ENCODE measurements around the gene HTRA3.
A peak's percentile ranks its signal among the peaks of the same experiment; 100 is the strongest.

HTRA3 gene

GRCh38 chr4:8295471-8295870 is 25.9 kb downstream of the HTRA3 start:
- H3K4me1 Mint-ChIP-seq (ENCODE audit: low read depth), result no peaks in the 10 kb centered on the region
- H3K9me3 Mint-ChIP-seq, result no peaks in the 10 kb centered on the region
- H3K36me3 Mint-ChIP-seq (ENCODE audit: low read depth), result no peaks in the 10 kb centered on the region
- H3K4me3 Mint-ChIP-seq, result no peak overlapping the region
- H3K27ac Mint-ChIP-seq, result no peak overlapping the region
- H3K27me3 Mint-ChIP-seq, result no peaks in the 10 kb centered on the region

GRCh38 chr4:8296491-8296890 is 26.9 kb downstream of the HTRA3 start:
- no peak overlapping the region for H3K4me3 Mint-ChIP-seq
- no peaks in the 10 kb centered on the region for H3K27me3 Mint-ChIP-seq
- H3K36me3 Mint-ChIP-seq (ENCODE audit: low read depth), result no peaks in the 10 kb centered on the region
- H3K4me1 Mint-ChIP-seq (ENCODE audit: low read depth), result no peaks in the 10 kb centered on the region
- H3K27ac Mint-ChIP-seq, result no peak overlapping the region
- peaks cover 6% of the 10 kb centered on the region for H3K9me3 Mint-ChIP-seq

GRCh38 chr4:8297141-8297601 is 27.6 kb downstream of the HTRA3 start:
- no peaks in the 10 kb centered on the region for H3K4me1 Mint-ChIP-seq (ENCODE audit: low read depth)
- no peaks in the 10 kb centered on the region for H3K27me3 Mint-ChIP-seq
- no peaks in the 10 kb centered on the region for H3K36me3 Mint-ChIP-seq (ENCODE audit: low read depth)
- no peak overlapping the region for H3K27ac Mint-ChIP-seq
- peaks cover 6% of the 10 kb centered on the region for H3K9me3 Mint-ChIP-seq
- H3K4me3 Mint-ChIP-seq, result no peak overlapping the region

GRCh38 chr4:8297691-8298485 is 28.3 kb downstream of the HTRA3 start:
- Mint-ChIP-seq H3K4me3 (no peak overlapping the region), H3K9me3 (peaks cover 6% of the 10 kb centered on the region), H3K4me1 (ENCODE audit: low read depth) (no peaks in the 10 kb centered on the region), H3K36me3 (ENCODE audit: low read depth) (no peaks in the 10 kb centered on the region), H3K27ac (no peak overlapping the region), H3K27me3 (no peaks in the 10 kb centered on the region)

GRCh38 chr4:8300832-8301231 is 31.3 kb downstream of the HTRA3 start:
- H3K27ac Mint-ChIP-seq, result no peak overlapping the region
- peaks cover 4% of the 10 kb centered on the region for H3K27me3 Mint-ChIP-seq
- H3K36me3 Mint-ChIP-seq (ENCODE audit: low read depth), result peaks cover 3% of the 10 kb centered on the region
- peaks cover 4% of the 10 kb centered on the region for H3K4me1 Mint-ChIP-seq (ENCODE audit: low read depth)
- no peak overlapping the region for H3K4me3 Mint-ChIP-seq
- peaks cover 8% of the 10 kb centered on the region for H3K9me3 Mint-ChIP-seq

- H3K9me3 Mint-ChIP-seq, result peaks cover 8% of the 10 kb centered on the region
- H3K36me3 Mint-ChIP-seq (ENCODE audit: low read depth), result peaks cover 3% of the 10 kb centered on the region
- H3K27ac Mint-ChIP-seq, result no peak overlapping the region
- peaks cover 4% of the 10 kb centered on the region for H3K27me3 Mint-ChIP-seq
- peaks cover 4% of the 10 kb centered on the region for H3K4me1 Mint-ChIP-seq (ENCODE audit: low read depth)
- no peak overlapping the region for H3K4me3 Mint-ChIP-seq
These were observed 32.5 kb downstream of the HTRA3 start for GRCh38 chr4:8301851-8302730.

GRCh38 chr4:8303081-8303480 is 33.5 kb downstream of the HTRA3 start:
- Mint-ChIP-seq H3K4me3 (no peak overlapping the region), H3K27me3 (peaks cover 4% of the 10 kb centered on the region), H3K9me3 (peaks cover 8% of the 10 kb centered on the region), H3K27ac (no peak overlapping the region), H3K4me1 (ENCODE audit: low read depth) (peaks cover 4% of the 10 kb centered on the region), H3K36me3 (ENCODE audit: low read depth) (peaks cover 3% of the 10 kb centered on the region)

GRCh38 chr4:8303485-8304281 is 34.1 kb downstream of the HTRA3 start:
- peaks cover 3% of the 10 kb centered on the region for H3K36me3 Mint-ChIP-seq (ENCODE audit: low read depth)
- peak overlapping the region; percentile 52 for H3K4me3 Mint-ChIP-seq
- peaks cover 4% of the 10 kb centered on the region for H3K27me3 Mint-ChIP-seq
- peaks cover 8% of the 10 kb centered on the region for H3K9me3 Mint-ChIP-seq
- H3K27ac Mint-ChIP-seq, result peak overlapping the region; percentile 90
- H3K4me1 Mint-ChIP-seq (ENCODE audit: low read depth), result peaks cover 4% of the 10 kb centered on the region

- Mint-ChIP-seq H3K27me3 (peaks cover 4% of the 10 kb centered on the region), H3K27ac (no peak overlapping the region), H3K4me1 (ENCODE audit: low read depth) (peaks cover 4% of the 10 kb centered on the region), H3K9me3 (peaks cover 8% of the 10 kb centered on the region), H3K36me3 (ENCODE audit: low read depth) (peaks cover 3% of the 10 kb centered on the region), H3K4me3 (no peak overlapping the region)
These were observed 35.5 kb downstream of the HTRA3 start for GRCh38 chr4:8304827-8305695.

- peaks cover 5% of the 10 kb centered on the region for H3K9me3 Mint-ChIP-seq
- H3K4me1 Mint-ChIP-seq (ENCODE audit: low read depth), result peaks cover 4% of the 10 kb centered on the region
- H3K4me3 Mint-ChIP-seq, result no peak overlapping the region
- H3K36me3 Mint-ChIP-seq (ENCODE audit: low read depth), result peaks cover 3% of the 10 kb centered on the region
- H3K27ac Mint-ChIP-seq, result no peak overlapping the region
- H3K27me3 Mint-ChIP-seq, result peaks cover 4% of the 10 kb centered on the region
These were observed 36.4 kb downstream of the HTRA3 start for GRCh38 chr4:8305851-8306471.

GRCh38 chr4:8306511-8307021 is 37.0 kb downstream of the HTRA3 start:
- Mint-ChIP-seq H3K4me3 (no peak overlapping the region), H3K9me3 (peaks cover 3% of the 10 kb centered on the region), H3K36me3 (ENCODE audit: low read depth) (peaks cover 3% of the 10 kb centered on the region), H3K4me1 (ENCODE audit: low read depth) (peaks cover 4% of the 10 kb centered on the region), H3K27ac (no peak overlapping the region), H3K27me3 (peaks cover 4% of the 10 kb centered on the region)

GRCh38 chr4:8307121-8307520 is 37.6 kb downstream of the HTRA3 start:
- peaks cover 3% of the 10 kb centered on the region for H3K36me3 Mint-ChIP-seq (ENCODE audit: low read depth)
- H3K4me1 Mint-ChIP-seq (ENCODE audit: low read depth), result peaks cover 4% of the 10 kb centered on the region
- H3K27me3 Mint-ChIP-seq, result peaks cover 4% of the 10 kb centered on the region

GRCh38 chr4:8307714-8308113 is 38.2 kb downstream of the HTRA3 start:
- no peak overlapping the region for H3K4me3 Mint-ChIP-seq
- H3K4me1 Mint-ChIP-seq (ENCODE audit: low read depth), result peaks cover 4% of the 10 kb centered on the region
- H3K36me3 Mint-ChIP-seq (ENCODE audit: low read depth), result peaks cover 3% of the 10 kb centered on the region
- peaks cover 3% of the 10 kb centered on the region for H3K9me3 Mint-ChIP-seq
- no peak overlapping the region for H3K27ac Mint-ChIP-seq
- H3K27me3 Mint-ChIP-seq, result peaks cover 4% of the 10 kb centered on the region

More at GRCh38 chr4:8307121-8307520, 37.6 kb downstream of the HTRA3 start:
- peaks cover 3% of the 10 kb centered on the region for H3K9me3 Mint-ChIP-seq
- no peak overlapping the region for H3K27ac Mint-ChIP-seq
- H3K4me3 Mint-ChIP-seq, result no peak overlapping the region

Measured in stimulated activated naive CD8-positive, alpha-beta T cell treated with anti-CD3 and anti-CD28 coated beads, Interleukin-15, Interleukin-2, amounts not matched to agents 100 ng/mL and 50 ng/mL, for 24 hours (primary cell).